RPMI8226 (cell line): Measurements from ENCODE around the gene TEDC2.
"Not testable (repeated sequence)": the region's sequence is repeated elsewhere in the genome, so short reads cannot be mapped to it uniquely, and the experiment has no call there.

Experiments
- DNase-seq: peaks from one replicate; pipeline ENCODE4 v3.0.0-alpha.2; 2015

Gene TEDC2

DNA sequence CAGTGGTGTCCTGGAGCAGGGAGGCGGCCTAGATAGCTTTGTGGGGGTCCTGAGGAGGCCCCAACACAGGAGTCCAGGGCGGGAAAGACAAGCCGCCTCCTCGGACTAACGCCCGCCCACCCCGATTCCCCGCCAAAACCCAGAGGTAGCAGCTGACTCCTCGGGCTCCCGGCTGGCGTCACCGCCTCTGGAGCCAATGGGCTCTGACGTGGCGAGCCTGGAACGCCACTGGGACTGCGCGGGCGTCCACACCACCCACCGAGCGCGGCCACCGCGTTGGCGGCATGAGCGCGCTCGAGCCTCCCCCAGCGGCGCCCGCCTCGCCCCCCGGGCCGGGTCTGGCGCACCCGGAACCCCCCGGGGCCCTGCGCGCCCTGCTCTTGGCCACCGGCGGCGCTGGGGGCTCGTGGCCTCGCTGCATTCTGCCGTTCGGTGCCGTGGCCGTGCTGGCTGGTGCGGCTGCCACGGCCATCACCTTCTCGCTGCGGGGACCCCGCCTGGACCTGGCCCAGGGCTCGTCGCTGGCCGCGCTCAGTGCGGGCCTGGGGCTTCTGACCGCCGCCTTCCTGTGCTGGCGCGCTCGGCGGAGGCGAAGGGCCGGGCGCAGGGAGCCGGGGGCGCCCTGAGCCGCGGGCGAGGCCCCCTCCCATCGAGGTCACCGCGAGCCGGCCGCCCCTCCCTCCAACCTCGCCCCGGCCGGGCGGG is 7.8 kb downstream of the TEDC2 start:
- DNase-seq, result peak; percentile 73

DNA sequence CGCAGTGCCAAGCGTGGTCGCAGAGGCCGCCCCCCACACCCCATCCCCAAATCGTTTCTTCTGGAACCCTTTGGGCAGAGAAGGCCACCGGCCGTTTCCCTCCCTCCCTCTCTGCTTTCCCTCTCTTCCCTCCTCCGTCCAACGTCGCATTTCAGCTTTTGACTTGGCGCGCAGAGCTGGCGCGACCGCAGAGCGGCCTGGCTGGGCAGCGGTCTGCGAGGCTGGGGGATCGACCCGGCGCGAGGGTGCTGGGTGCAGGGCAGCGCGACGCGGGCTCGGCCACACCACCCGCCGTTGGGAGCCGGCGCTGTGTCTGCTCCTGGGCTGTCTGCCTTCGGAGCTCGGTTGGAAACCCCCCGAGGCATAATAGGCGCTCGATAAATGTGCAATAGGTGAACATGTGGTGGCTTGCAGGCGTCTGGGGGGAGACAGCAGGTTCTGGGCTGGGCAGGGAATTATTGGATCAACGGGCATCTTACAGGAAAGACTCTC is 8.4 kb downstream of the TEDC2 start:
- peak; percentile 56 for DNase-seq

DNA sequence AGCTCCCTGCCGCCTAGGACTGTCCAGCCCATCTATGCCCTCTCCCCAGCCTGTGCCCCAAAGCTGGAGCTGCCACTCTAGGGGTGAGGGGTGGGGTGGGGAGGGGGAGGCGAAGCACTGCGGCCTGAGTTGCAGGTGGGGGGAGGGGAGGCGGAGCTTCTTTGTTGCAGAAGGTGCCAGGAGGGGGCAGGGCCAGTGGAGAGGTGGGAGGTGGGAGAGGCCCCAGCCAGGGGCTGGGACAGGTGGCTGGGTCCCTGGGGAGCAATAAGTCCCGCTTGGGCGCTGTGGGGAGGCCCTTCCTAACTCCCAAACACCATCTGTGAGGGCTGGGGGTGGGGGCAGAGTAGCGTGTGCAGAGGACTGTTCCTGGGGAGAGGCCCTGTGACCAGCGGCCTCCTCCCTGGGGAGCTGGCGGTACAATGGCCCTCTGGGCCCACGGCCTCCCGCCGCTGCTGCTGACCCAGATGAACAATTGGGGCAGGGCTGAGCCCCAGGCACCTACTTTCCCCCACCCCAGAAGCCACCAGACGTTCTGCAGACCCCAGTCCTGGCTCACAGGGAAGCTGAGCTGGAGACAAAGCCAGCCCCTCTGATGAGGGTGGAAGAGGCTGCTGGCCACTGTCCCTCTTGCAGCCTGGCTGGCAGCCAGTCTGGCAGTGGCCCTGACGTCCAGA is 9.0 kb downstream of the TEDC2 start:
- DNase-seq, result peak; percentile 45

DNA sequence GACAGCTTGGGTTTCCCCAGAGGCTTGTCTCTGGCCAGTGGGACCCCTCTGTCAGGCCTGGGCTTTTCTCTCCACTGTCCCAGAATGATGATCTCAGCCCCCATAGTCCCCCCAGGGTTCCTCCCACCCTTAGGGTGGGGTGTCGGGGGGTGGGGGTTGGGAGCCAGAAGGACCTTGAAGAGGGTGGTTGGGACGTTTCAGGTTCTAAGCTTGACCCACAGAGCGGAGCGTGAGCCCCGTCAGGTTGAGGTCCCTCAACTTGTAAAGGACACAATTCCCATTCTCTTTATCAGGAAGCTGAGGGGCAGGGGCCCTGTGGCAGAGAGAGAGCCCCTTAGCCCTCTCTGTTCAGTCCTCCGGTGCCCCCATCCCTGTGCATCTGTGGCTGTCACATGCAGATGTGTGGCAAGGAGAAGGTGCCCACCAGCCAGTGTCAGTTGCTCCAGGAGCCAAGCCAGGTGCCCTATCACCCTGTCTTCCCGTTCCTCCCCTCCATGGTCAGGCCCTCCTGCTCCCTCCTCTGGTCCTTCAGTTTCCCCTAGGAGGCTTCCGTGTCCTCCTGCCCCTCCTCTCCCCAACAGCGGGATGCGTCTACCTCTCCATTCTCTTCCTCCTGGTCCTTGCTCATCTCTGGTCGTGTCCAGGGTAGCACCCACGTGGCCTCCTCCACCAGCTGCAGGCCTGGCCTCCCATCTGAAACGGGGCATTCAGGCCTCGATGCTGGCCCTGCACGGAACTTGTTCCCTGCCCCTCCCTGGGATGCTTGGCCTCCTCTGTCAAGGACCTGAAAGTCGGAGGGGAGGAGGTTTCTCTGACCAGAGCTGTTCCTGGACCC is 9.7 kb downstream of the TEDC2 start:
- no peak for DNase-seq

DNA sequence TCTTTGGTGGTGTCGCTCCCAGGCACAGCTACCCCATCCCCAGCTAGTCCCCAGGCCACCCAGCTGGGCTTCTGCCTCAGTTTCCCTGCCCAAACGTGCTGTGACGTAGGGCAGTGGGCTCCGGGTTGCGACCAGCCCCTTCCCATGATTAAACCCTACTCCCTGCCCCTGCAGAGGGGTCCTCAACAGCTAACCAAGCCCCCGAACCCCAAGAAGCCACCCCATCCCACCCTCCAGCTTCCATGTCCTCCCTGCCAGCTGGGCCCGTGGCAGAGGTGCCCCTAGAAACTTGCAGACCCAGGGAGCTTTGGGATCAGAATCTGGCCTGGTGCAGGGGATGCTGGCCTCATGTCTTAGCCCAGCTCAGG is 10.3 kb downstream of the TEDC2 start:
- DNase-seq, result no peak

DNA sequence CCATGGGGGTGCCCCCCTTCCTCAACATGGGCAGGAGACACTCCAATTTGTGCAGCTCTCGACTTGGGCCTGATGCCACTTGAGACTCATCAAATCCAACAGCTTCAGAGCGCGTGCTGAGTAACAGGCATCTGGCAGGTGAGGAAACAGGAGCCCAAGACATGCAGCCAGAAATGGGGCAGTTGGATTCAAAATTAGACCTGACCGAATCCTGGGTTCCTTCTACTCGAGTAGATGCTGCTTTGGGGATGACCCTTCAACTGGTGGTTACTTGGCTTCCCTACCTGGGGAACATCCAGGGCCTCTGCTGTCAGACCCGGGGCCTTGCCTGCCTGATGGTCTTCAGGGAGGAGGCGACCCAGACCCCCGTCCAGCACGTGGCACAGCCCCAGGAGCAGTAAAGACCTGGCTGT is 10.7 kb downstream of the TEDC2 start:
- DNase-seq, result peak; percentile 50

DNA sequence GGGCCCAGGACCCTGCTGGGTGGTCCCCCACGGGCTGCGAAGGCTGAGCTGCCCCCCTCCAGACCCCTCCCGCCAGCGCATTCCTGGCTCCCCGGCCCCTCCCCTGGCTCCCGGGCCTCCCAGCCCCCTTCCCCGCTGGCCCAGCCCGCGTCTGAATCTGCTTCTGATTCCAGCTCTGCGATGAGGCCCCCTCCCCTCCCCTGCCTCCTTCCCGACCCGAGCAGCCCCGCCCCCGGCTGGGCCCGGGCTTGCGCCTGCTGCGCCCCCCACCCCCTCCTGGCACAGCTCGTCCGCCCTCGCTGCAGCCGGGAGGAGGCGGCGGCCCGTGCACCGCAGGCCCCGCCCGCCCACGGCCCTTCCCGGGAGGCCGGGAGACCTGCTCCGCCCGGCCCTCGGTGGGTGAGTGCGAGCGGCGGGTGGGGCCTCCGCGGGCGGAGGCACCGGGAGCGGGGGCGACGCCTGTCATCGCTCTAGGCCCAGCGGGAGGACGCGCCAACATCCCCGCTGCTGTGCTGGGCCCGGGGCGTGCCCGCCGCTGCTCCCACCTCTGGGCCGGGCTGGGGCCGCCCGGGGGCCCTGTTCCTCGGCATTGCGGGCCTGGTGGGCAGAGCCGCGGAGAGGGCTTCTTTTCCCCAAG is 11.2 kb downstream of the TEDC2 start, which contains the start of gene NTN3:
Gene NTN3 (plus strand): TSS at position 282 of the 637 bp plus-strand sequence. CDS start 405 bp downstream, outside the sequence.
- DNase-seq, result peak; percentile 29

DNA sequence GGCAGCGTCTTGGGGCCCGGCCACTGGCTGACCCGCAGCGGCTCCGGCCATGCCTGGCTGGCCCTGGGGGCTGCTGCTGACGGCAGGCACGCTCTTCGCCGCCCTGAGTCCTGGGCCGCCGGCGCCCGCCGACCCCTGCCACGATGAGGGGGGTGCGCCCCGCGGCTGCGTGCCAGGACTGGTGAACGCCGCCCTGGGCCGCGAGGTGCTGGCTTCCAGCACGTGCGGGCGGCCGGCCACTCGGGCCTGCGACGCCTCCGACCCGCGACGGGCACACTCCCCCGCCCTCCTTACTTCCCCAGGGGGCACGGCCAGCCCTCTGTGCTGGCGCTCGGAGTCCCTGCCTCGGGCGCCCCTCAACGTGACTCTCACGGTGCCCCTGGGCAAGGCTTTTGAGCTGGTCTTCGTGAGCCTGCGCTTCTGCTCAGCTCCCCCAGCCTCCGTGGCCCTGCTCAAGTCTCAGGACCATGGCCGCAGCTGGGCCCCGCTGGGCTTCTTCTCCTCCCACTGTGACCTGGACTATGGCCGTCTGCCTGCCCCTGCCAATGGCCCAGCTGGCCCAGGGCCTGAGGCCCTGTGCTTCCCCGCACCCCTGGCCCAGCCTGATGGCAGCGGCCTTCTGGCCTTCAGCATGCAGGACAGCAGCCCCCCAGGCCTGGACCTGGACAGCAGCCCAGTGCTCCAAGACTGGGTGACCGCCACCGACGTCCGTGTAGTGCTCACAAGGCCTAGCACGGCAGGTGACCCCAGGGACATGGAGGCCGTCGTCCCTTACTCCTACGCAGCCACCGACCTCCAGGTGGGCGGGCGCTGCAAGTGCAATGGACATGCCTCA is 12.0 kb downstream of the TEDC2 start:
- no peak for DNase-seq

DNA sequence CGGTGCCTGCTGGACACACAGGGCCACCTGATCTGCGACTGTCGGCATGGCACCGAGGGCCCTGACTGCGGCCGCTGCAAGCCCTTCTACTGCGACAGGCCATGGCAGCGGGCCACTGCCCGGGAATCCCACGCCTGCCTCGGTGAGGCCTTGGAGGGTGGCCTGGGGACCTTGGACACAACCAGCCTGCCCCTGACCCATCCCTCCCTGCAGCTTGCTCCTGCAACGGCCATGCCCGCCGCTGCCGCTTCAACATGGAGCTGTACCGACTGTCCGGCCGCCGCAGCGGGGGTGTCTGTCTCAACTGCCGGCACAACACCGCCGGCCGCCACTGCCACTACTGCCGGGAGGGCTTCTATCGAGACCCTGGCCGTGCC is 12.6 kb downstream of the TEDC2 start:
- DNase-seq, result no peak

DNA sequence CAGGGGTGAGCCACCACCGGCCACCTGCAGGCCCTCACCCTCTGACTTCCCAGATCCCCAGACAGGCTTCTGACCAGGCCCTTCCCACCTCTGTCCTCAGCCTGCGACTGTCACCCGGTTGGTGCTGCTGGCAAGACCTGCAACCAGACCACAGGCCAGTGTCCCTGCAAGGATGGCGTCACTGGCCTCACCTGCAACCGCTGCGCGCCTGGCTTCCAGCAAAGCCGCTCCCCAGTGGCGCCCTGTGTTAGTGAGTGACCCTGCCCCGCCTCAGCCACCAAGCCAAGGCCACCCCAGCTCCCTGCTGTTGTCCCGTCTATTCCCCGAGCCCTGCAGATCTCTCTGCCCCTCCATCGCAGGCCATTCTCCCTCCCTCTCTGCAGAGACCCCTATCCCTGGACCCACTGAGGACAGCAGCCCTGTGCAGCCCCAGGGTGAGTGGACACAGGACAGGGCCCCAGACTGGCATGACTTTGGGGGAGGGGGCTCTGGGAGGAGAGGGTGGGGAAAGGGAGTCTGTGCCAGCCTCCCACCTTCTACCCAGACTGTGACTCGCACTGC is 13.1 kb downstream of the TEDC2 start:
- DNase-seq, result no peak

DNA sequence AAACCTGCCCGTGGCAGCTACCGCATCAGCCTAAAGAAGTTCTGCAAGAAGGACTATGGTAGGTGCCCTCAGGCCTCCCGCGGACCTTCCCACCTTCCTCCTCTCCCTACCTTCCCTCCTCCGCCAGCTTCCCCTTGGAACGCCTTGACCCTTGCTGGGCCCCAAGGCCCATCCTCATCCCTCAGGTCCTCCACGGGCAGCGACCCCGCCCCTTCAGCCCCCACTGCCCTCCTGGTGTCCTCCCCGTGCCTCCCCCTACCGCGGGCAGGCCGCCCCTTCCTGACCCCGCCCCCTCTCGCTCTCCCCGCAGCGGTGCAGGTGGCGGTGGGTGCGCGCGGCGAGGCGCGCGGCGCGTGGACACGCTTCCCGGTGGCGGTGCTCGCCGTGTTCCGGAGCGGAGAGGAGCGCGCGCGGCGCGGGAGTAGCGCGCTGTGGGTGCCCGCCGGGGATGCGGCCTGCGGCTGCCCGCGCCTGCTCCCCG is 13.6 kb downstream of the TEDC2 start:
- peak; percentile 52 for DNase-seq

DNA sequence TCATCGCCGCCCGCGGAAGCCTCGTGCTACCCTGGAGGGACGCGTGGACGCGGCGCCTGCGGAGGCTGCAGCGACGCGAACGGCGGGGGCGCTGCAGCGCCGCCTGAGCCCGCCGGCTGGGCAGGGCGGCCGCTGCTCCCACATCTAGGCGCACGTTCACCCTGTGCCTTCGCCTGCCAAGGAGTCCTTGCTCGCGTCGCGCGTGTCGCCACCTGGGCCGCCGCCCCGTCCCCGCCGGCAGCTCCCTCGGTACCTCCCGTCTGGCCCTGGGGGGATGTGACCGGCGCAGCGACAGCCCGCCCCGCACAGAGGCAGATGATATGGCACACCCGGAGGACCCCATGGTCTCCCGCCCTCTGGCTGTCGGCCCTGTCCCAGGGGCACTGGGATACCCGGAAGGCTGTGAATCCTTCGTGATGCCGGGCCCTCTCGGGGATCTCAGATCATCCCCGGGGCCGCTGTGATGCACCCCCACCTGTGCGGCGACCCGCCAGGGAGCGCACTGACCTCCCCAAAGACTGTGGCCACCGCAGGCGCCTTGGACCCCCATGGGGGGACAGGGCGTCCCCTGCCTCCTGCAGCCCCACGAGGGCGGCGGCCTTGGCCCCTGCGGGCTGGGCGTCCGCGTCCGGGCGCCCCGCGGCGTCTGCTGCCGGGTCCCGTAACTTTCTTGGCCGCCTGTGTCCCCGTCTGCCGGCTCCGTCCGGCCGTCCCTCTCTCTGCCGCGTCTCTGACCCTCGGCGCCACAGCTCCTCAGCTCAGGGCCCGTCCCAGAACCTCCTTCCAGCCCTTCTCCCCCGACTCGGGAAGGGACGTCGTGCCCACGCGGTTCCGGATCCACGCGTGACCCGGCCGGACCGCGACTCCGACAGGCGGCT is 14.3 kb downstream of the TEDC2 start:
- DNase-seq, result peak; percentile 84

DNA sequence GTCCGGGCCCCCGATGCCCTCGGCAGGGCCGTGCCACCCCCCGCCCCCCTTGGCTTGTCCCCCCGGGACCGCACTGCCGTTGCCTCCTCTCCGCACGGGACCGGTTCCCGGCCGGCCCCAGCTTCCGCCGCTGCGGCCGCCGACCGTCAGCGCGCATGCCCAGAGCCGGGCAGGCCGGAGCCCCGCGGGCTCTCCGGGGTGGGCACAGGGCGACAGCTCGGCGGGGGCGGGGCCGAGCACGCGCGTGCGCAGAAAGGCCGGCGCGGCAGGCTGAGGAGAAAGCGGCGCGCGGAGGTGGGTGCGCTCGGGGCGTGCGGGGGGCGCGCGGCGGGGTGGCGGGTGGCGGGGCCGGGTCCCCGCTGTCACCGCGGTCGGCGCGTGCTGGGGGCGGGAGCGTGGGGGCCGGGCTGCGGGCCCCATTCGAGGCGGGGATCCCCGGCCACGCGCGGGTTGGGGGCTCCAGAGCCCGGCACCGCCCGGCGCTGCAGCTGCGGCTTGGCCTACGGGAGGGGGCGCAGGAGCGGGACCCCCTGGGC is 15.0 kb downstream of the TEDC2 start, which contains the start of gene TBC1D24:
Gene TBC1D24 (plus strand): TSS at position 251 of the 536 bp plus-strand sequence. CDS start 21,022 bp downstream, outside the sequence.
- peak; percentile 94 for DNase-seq

DNA sequence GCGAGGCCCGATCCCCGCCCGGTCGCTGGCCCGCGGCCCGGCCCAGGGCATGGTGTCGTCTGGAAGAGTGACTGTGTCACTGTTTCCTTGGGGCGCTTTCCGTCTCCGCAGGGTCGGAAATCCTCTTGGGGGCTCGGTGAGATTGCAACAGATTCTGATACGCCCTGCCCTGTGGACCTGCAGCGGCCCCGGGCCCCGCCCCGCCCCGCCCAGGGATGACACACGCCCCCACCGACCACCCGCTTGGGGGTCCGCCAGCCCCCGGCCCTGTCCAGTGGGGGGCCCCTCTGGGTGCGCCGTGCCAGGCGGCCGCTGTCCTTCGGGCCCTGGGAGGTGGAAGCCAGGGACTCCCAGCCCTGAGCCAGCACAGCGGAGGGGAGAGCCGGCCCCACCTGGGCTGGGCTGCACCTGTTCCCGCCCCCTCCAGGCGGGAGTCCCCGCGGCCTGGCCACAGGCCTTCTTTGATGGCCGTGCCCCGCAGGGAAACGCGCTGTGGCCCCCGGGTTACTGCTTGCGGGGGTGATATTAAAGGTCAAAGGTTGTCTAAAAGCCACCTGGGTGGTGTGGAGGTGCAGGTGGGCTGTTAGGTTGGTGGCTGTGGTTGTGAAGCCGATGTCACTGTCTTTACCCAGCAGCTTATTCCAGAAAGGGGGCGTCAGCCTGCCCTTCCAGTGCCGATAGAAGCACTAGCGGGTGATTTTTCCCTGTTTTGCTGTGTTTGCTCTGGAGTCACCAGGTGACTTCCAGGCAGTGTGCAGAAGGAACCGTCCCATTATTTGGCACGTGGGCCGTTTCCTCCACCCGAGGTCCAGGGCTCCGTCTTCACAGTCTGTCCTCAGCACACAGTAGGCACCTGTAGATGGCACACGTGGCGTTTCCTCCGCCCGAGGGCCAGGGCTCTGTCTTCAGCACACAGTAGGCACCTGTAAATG is 15.8 kb downstream of the TEDC2 start:
- peak; percentile 65 for DNase-seq

DNA sequence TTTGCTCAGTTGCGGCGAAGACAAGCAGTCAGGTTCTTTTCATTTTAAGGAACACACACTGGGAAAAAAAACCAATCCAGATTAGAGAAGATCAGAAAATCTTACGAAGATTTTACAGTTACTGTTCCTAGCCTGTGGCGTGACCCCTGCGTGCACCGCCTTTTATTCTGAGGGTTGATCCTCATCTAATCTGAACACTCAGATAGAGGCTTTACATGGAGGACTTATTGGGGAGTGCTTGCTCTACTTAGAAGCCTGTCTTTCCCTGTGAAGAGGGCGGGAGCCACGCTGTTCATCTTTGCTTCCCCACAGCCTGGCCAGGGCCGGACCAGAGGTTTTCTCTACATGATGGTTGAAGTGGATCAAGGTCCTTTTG is 16.4 kb downstream of the TEDC2 start:
- no peak for DNase-seq

DNA sequence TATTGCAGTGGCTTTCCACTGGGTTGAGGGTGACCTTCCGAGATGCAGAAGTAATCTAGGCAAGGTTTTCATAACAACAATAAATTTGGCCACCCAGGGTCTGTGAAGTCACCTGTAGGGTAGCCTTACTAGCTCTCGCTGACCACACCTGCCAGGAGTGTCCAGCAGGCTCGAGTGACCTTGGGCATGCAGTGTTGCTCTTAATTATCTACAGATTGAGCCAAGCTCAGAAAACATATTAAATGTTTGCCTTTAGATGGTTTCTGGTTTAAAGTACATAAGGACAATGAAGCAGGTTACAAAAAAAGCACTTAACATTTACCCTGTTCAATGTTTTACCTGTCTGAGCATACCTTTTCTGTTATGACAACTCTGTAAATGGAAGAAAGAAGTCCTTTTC is 16.8 kb downstream of the TEDC2 start:
- DNase-seq, result no peak

DNA sequence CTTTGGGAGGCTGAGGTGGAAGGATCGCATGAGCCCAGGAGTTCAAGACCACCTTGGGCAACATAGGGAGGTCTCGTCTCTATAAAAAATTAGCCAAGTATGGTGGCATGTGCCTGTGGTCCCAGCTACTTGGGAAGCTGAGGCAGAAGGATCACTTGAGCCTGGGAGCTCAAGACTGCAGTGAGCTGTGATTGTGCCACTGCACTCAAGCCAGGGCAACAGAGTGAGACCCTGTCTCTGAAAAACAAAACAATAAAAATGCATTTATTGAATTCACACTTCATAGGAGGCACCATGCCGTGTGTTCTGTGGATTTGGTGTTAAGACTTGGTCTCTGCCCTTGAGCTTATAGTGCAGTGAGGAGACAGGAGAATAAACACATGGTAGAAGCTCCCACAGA is 17.4 kb downstream of the TEDC2 start:
- DNase-seq, result no peak

DNA sequence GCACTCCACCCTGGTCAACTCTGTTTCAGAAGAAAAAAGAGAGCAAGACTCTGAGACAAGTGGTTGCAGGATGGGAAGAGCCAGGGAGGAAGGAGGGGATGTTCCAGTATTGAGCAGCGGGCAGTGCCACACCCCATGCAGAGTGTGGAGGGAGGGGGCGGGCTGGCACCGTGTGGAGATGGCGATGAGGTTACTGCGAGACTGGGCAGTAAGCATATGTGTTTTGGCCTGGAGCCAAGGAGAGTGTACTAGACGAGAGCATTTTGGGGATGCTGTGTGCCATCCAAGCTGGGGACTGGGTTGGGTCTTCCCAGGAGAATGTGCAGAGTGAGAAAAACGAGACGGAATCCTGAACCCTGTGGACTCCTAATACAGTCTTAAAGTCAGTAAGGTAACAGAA is 18.4 kb downstream of the TEDC2 start:
- DNase-seq, result no peak

DNA sequence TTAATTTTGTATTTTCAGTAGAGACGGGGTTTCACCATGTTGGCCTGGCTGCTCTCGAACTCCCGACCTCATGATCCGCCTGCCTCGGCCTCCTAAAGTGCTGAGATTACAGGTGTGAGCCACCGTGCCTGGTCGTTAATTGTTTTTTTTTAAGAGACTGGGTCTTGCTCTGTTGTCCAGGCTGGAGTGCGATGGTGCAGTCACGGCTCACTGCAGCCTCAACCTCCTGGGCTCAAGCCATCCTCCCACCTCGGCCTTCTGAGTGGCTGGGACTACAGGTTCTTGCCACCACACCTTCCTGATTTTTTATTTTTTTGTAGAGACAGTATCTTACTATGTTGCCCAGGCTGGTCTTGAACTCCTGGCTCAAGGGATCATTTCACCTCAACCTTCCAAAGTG is 20.1 kb downstream of the TEDC2 start:
- not testable (repeated sequence) for DNase-seq
